OCI-LY1 (cell line): ENCODE measurements around the gene EDEM1.

Experiments used
- EZH2 ChIP-seq: fragments of 200-600 bp; sonication (generic), shearing (Covaris generic); IDR thresholded peaks from 2 replicates; pipeline ENCODE4 v1.8.0; 2017; ENCODE audit warnings: borderline replicate concordance, mixed run types, mild to moderate bottlenecking, antibody characterized with exemption, low read length, moderate library complexity, mixed read lengths
- TF ChIP-seq, protein P1 (sequence below): fragments of 200-600 bp; sonication (generic), shearing (Covaris generic); IDR thresholded peaks from 2 replicates; pipeline ENCODE4 v1.5.1; 2017; ENCODE audit warnings: mild to moderate bottlenecking, antibody characterized with exemption, low read length, moderate library complexity, mixed read lengths

DNA sequence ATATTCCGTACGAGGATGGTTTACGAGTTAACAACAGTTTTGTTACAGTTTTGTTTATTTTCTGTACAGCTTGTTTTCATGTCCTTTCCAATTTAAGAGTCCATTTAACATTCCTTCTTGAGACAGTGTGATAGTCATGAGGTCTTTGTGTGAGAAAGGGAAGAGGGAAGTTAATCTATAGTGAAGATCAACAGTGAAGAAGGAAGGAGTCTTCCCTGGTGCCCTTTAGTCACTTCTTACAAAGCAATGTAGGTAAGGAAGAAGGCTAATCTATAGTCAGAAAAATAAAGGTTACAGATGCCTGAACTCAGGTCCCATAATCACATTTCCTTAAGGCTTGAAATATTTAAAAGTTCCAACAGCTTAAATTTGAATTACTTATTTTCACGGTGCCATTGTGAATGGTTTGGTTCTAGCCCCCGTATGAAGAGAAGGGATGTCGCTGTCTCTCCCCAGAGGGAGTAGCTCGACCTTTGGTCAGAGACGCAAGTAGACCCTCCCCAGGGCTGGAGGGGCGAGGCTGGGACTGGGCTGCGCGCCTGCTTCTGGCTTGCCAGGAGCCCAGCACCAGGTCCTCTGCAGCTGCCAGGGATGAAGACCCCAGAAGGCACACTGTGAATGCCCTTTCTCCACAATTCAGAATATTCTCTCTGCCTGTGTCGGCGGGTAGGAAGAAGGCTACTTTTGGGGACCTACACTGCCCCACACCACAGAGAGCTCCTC, 34.9 kb downstream of the EDEM1 start:
- TF ChIP-seq EZH2 = no peak
- TF ChIP-seq, protein P1, sequence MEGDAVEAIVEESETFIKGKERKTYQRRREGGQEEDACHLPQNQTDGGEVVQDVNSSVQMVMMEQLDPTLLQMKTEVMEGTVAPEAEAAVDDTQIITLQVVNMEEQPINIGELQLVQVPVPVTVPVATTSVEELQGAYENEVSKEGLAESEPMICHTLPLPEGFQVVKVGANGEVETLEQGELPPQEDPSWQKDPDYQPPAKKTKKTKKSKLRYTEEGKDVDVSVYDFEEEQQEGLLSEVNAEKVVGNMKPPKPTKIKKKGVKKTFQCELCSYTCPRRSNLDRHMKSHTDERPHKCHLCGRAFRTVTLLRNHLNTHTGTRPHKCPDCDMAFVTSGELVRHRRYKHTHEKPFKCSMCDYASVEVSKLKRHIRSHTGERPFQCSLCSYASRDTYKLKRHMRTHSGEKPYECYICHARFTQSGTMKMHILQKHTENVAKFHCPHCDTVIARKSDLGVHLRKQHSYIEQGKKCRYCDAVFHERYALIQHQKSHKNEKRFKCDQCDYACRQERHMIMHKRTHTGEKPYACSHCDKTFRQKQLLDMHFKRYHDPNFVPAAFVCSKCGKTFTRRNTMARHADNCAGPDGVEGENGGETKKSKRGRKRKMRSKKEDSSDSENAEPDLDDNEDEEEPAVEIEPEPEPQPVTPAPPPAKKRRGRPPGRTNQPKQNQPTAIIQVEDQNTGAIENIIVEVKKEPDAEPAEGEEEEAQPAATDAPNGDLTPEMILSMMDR = no peak
